GF-D8 (cell line): ENCODE measurements around the gene CHD5.

Experiments used
- DNase-seq: peaks from one replicate; lab custom pipeline; 2025; lab: John Stamatoyannopoulos, UW

The CHD5 gene

DNA sequence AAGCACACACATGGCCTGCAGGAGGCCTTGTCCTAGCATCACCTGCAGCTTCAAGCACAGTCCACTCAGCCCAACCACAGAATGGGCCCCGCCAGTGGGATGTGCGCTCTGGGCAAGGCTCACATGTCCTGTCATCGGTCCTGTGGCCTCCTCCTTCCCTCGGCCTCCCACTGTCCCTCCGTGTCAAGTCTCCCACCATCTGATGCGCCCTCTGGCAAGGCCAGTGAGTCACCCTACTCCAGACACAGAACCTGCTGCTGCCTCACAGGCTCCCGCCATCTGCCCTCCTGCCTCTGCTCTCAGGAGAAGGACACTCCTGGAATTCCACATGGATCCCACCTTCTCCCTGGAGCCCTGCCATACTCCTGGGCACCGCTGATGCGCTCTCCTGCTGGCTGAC lies 120.3 kb downstream of the CHD5 start:
- no peak for DNase-seq

DNA sequence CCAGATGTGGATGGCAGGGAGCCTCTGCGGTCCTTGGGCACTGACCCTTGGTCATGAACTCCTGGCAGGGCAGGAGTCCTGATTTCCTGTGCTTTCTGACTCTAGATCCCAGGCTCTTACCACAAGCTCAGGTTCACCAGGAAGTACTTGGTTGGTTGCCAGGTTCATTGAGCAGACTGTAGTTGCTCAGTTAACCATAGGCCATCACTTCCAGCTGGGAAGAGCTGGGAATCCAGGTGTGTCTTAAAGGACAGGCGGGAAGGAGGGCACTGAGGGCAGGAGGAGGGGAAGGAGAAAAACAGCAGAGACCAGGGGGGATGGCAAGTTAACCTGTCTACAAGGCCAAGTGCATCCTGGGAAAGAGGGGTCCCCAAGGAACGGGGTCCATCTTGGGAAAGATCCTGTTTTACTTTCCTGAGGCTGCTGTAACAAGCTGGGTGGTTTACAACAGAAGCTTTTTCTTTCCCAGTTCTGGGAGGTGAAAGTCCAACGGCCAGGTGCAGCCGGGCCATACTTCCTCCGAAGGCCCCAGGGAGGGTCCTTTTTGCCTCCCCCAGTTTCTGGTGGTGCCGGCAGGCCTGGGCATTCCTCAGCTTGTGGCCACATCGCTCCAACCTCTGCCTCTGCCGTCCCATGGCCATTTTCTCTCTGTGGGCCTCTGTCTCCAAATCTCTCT lies 122.8 kb downstream of the CHD5 start:
- DNase-seq = no peak

DNA sequence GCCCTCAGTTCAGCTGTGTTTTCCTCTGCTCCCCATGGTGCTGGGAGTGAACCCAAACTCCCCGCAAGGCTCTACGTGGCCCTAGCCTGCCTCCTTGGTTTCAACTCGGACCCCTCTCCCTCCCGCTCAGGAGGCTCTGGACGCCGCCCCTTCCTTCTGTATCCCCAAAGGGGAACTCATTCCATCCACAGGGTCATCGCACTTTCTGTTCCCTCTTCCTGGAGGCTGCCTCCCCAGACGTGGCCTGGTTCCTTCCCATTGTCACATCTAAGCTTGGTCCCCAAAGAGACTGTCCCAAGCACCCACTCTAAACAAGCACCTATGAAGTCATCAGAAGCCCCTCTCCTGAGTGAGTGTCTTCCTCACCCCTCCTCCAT lies 123.6 kb downstream of the CHD5 start:
- DNase-seq = no peak

DNA sequence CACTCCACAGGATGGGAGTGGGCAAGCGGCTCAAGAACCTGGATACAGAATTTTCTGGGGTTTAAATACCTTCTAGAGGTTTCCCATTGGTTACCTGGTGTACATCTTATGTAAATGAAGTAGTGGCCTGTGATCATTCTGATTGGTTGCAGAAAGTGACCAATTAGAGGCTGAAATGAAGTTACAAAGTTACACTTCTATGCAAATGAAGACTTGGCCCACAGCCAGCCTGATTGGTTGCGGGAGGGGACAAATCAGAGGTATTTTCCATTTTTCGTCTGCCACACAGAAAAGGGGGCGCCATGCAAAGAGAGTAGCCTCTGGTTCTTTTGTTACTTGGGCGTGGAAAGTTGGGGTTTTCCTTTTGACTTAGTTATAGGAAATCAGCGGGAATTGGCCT lies 125.5 kb downstream of the CHD5 start:
- no peak for DNase-seq

DNA sequence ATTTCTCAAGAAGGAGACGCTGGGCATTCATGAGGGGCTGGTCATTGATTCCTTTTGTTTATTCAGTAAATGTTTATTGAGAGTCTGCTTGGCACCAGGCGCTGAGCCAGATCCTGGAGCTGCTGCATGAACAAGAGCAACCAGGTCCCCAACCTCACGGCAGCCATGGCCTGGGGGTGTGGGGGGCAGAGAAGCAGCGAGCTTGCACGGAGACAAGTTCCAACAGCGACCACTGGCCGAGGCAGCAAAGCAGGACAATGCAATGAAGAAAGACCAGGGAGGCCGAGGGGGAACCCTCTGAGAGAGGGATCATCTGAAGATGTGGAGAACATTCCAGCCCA lies 126.9 kb downstream of the CHD5 start:
- no peak for DNase-seq

DNA sequence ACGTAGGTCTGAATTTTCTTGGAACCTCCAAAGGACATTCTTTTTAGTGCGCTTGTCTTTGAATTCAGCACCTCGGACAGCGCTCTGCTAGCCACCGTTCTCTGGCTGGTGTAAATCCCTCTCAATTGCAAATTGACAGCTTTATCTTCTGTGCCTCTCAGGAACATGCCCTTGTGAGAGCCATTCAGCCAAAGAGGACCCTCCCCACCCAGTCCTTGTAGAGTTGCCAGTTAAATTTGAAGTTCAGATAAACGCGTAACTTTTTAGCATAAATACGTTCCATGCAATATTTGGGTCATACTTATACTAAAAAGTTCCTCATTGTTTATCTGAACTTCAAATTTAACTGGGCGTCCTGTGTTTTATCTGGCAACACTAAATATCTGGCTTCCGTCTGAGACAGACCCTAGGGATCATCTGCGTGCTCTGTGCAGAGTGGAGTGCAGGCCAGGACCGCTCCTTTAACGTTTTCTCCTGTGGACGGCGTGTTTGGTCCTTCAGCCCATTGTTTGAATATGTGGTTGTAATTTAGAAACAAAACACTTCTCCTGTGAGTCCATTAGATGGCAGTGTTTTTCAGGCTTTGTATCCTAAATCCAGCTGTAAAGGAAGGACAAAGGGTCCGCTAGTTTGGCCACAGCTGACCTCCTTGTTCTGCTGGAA lies 127.4 kb downstream of the CHD5 start:
- no peak for DNase-seq
